GM23338 (cell line): ENCODE results near the gene EMCN. TPM values are rescaled to one million over a fixed set of nuclear protein-coding genes. Genes with fewer than 3 reads are reported as not detected.

ENCODE experiments used
- ATAC-seq: fragments of 200-7000 bp; cut with Tn5 transposase; 3 replicates; pipeline ENCODE4 v1.9.1; 2020
- DNase-seq: peaks from one replicate; pipeline ENCODE4 v3.0.0-alpha.2; 2015; ENCODE audit warnings: low spot score
- H2AFZ ChIP-seq: fragments of 200-600 bp; sonication (generic); 2 replicates; pipeline ENCODE4 v1.8.0; 2016; ENCODE audit warnings: antibody characterized with exemption, mild to moderate bottlenecking, moderate library complexity
- H3F3A ChIP-seq: fragments of 200-600 bp; sonication (generic); replicated peaks from 2 replicates; pipeline ENCODE4 v1.8.0; 2017; ENCODE audit warnings: antibody characterized with exemption, mixed run types, low read depth
- H3K27ac ChIP-seq: fragments of 200-600 bp; sonication (generic); 2 replicates; pipeline ENCODE4 v1.6.1; 2016; ENCODE audit warnings: low read depth
- H3K27me3 ChIP-seq: fragments of 200-600 bp; sonication (generic); 2 replicates; pipeline ENCODE4 v1.8.0; 2016; ENCODE audit warnings: mild to moderate bottlenecking, mixed run types, moderate library complexity; ENCODE audit not compliant: insufficient read depth
- H3K36me3 ChIP-seq: fragments of 200-600 bp; sonication (generic); 2 replicates; pipeline ENCODE4 v1.8.0; 2016; ENCODE audit warnings: mild to moderate bottlenecking; ENCODE audit not compliant: insufficient read depth
- H3K4me1 ChIP-seq: fragments of 200-600 bp; sonication (generic); 2 replicates; pipeline ENCODE4 v1.8.0; 2016; ENCODE audit warnings: mild to moderate bottlenecking, moderate library complexity; ENCODE audit not compliant: insufficient read depth
- H3K4me2 ChIP-seq: fragments of 200-600 bp; sonication (generic); 2 replicates; pipeline ENCODE4 v1.7.1; 2017; ENCODE audit warnings: mixed run types
- H3K4me3 ChIP-seq: fragments of 200-600 bp; sonication (generic); 2 replicates; pipeline ENCODE4 v1.6.1; 2016; ENCODE audit warnings: mixed run types
- H3K79me2 ChIP-seq: fragments of 200-600 bp; sonication (generic); replicated peaks from 2 replicates; pipeline ENCODE4 v1.8.0; 2017; ENCODE audit warnings: mild to moderate bottlenecking; ENCODE audit not compliant: insufficient read depth
- H3K9me2 ChIP-seq: fragments of 200-600 bp; sonication (generic); 2 replicates; pipeline ENCODE4 v1.8.0; 2017; ENCODE audit not compliant: insufficient read depth
- H4K20me1 ChIP-seq: fragments of 200-600 bp; sonication (generic); replicated peaks from 2 replicates; pipeline ENCODE4 v1.8.0; 2017; ENCODE audit warnings: mild to moderate bottlenecking; ENCODE audit not compliant: insufficient read depth
- H3K27ac Mint-ChIP-seq: 2 replicates; pipeline ENCODE4 v1.8.0; 2020; ENCODE audit warnings: inconsistent platforms, mild to moderate bottlenecking, moderate library complexity, mixed read lengths
- H3K27me3 Mint-ChIP-seq: 3 replicates; pipeline ENCODE4 v1.8.0; 2022; ENCODE audit warnings: low read depth, mild to moderate bottlenecking, moderate library complexity, mixed read lengths, inconsistent platforms; ENCODE audit not compliant: insufficient read depth, poor library complexity
- H3K36me3 Mint-ChIP-seq: 3 replicates; pipeline ENCODE4 v1.8.0; 2021; ENCODE audit warnings: low read depth, mild to moderate bottlenecking, inconsistent platforms, moderate library complexity, mixed read lengths
- H3K4me1 Mint-ChIP-seq: 3 replicates; pipeline ENCODE4 v1.8.0; 2020; ENCODE audit warnings: mild to moderate bottlenecking, inconsistent platforms, mixed read lengths
- H3K4me3 Mint-ChIP-seq: 3 replicates; pipeline ENCODE4 v1.8.0; 2021; ENCODE audit warnings: moderate library complexity, mild to moderate bottlenecking, inconsistent platforms, mixed read lengths
- H3K9me3 Mint-ChIP-seq: 3 replicates; pipeline ENCODE4 v1.8.0; 2020; ENCODE audit warnings: moderate library complexity, mild to moderate bottlenecking, inconsistent platforms, mixed read lengths
- CREB1 ChIP-seq: fragments of 250-450 bp; sonication (Bioruptor Pico); IDR thresholded peaks from 2 replicates; pipeline ENCODE4 v1.5.0; 2020; ENCODE audit warnings: low read depth, mild to moderate bottlenecking, moderate library complexity
- ETS1 ChIP-seq: IDR thresholded peaks from 2 replicates; pipeline ENCODE4 v1.6.1; 2016; ENCODE audit warnings: antibody characterized with exemption
- EZH2 ChIP-seq: fragments of 200-600 bp; sonication (generic); IDR thresholded peaks from one replicate; pipeline ENCODE4 v1.8.0; 2017; ENCODE audit warnings: antibody characterized with exemption, mild to moderate bottlenecking, low read depth; ENCODE audit not compliant: unreplicated experiment
- EZH2phosphoT487 ChIP-seq: fragments of 200-600 bp; sonication (generic); IDR thresholded peaks from one replicate; pipeline ENCODE4 v1.8.1; 2018; ENCODE audit warnings: antibody characterized with exemption; ENCODE audit not compliant: unreplicated experiment
- JUNB ChIP-seq: IDR thresholded peaks from one replicate; pipeline ENCODE4 v1.6.1; 2016; ENCODE audit warnings: antibody characterized with exemption; ENCODE audit not compliant: unreplicated experiment
- NANOG ChIP-seq: IDR thresholded peaks from 2 replicates; pipeline ENCODE4 v1.6.1; 2016; ENCODE audit warnings: antibody characterized with exemption, borderline replicate concordance
- POLR2AphosphoS5 ChIP-seq: IDR thresholded peaks from 2 replicates; pipeline ENCODE4 v1.6.1; 2016; ENCODE audit warnings: antibody characterized with exemption, low read depth
- STAT1 ChIP-seq: IDR thresholded peaks from one replicate; pipeline ENCODE4 v1.6.1; 2016; ENCODE audit warnings: antibody characterized with exemption; ENCODE audit not compliant: unreplicated experiment
- ZNF114 ChIP-seq: fragments of 250-450 bp; sonication (Bioruptor Pico); IDR thresholded peaks from 2 replicates; pipeline ENCODE4 v1.5.0; 2020; ENCODE audit warnings: mild to moderate bottlenecking, moderate library complexity
- ZNF331 ChIP-seq: fragments of 250-450 bp; sonication (Bioruptor Pico); IDR thresholded peaks from 2 replicates; pipeline ENCODE4 v1.5.0; 2020; ENCODE audit warnings: low read depth, mild to moderate bottlenecking, moderate library complexity
- ZNF462 ChIP-seq: fragments of 250-450 bp; sonication (Bioruptor Pico); IDR thresholded peaks from 2 replicates; pipeline ENCODE4 v1.5.0; 2020; ENCODE audit warnings: mild to moderate bottlenecking, moderate library complexity
- polyA plus RNA-seq: library from polyadenylated mRNA; unstranded; fragments of >200 nt; fragmentation: Nextera tagmentation; extraction: Ambion mirVana; gene quantifications from 2 replicates; pipeline ENCODE4 v1.2.1, GENCODE V29; 2016
- total RNA-seq: library from RNA; depleted of rRNA; stranded (reverse); fragments of >200 nt; shearing (Covaris generic); gene quantifications from 2 replicates; pipeline ENCODE4 v1.2.3, GENCODE V29; 2014
- TF ChIP-seq, protein P1 (sequence below), 2 experiments: fragments of 200-600 bp in 1 of 2; sonication (generic) in 1 of 2; conservative IDR thresholded peaks; 2 replicates each; pipeline versions ENCODE4 v1.5.1 to v1.6.1; 2016 to 2017; ENCODE audit warnings: antibody characterized with exemption in 2 of 2, low read depth in 2 of 2, mild to moderate bottlenecking in 2 of 2, moderate library complexity in 1 of 2

EMCN gene
- total and polyA plus RNA-seq, 2 experiments from 2014 or later, result not detected

DNA sequence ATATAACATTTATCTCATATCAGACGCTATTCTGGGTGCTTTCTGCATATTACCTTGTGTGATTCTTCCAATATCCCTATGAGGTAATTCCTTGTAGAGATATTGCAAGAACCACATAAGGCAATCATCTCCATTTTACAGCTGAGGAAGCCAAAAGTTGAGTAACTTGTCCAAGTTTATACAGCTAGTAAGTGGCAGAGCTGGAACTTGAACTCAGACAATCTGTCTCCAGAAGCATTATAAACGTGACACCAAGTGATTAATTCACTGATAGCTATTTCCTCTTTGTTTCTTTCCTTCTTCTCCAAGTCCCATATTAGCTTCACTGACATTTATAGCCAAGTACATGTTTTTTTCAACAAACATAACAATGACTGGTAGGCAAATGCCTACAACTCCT lies 7.3 kb downstream of the EMCN start (continued):
- TF ChIP-seq, protein P1, sequence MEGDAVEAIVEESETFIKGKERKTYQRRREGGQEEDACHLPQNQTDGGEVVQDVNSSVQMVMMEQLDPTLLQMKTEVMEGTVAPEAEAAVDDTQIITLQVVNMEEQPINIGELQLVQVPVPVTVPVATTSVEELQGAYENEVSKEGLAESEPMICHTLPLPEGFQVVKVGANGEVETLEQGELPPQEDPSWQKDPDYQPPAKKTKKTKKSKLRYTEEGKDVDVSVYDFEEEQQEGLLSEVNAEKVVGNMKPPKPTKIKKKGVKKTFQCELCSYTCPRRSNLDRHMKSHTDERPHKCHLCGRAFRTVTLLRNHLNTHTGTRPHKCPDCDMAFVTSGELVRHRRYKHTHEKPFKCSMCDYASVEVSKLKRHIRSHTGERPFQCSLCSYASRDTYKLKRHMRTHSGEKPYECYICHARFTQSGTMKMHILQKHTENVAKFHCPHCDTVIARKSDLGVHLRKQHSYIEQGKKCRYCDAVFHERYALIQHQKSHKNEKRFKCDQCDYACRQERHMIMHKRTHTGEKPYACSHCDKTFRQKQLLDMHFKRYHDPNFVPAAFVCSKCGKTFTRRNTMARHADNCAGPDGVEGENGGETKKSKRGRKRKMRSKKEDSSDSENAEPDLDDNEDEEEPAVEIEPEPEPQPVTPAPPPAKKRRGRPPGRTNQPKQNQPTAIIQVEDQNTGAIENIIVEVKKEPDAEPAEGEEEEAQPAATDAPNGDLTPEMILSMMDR (conservative IDR thresholded peaks at IDR 0.05; ENCODE audit: low read depth in 2 of 2), result no peak

DNA sequence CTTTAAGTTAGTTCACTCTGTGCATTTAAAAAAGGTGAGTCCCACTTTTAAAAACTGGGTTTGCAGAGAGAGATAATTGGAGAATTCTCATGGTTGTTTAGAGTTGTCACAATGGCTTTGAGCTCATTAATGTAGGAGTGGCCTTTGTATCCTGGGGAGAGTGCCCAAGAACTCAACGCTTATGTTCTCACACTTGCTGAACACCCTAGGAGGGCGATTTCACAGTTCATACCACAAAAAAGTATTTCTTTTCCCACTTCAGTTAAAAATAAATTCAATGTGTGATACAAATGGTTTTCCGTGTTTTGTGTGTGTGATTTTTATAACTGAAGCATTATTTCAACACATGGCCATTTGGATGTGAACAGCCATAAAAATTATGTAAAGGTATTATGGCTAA lies 8.4 kb downstream of the EMCN start:
- DNase-seq (no peak), ATAC-seq (no peak)
- Mint-ChIP-seq H3K27me3 (no peaks in the 10 kb centered on the region), H3K4me3 (no peak overlapping the region), H3K36me3 (0 out of 3 replicates have a peak, but pooled peaks cover 4% of the 10 kb centered on the region), H3K4me1 (peaks cover 5% of the 10 kb centered on the region), H3K27ac (no peak overlapping the region), H3K9me3 (peaks cover 9% of the 10 kb centered on the region)
- Histone ChIP-seq H2AFZ (no peak overlapping the region), H3K36me3 (no peaks in the 10 kb centered on the region), H3K4me1 (peaks cover 2% of the 10 kb centered on the region; the same call in 1 of the 2 replicates), H3K27me3 (no peaks in the 10 kb centered on the region), H3F3A (no peaks in the 10 kb centered on the region), H3K4me2 (no peak overlapping the region), H3K79me2 (no peaks in the 10 kb centered on the region), H3K9me2 (no peaks in the 10 kb centered on the region), H3K4me3 (no peak overlapping the region), H4K20me1 (no peaks in the 10 kb centered on the region), H3K27ac (no peak overlapping the region)
- TF ChIP-seq ZNF331 (CRISPR knock-in tag) (no peak), NANOG (no peak), EZH2 (no peak), POLR2AphosphoS5 (no peak), JUNB (no peak), ZNF462 (no peak), ZNF114 (no peak), ETS1 (no peak), EZH2phosphoT487 (no peak), STAT1 (no peak), CREB1 (no peak)
- TF ChIP-seq, protein P1 (conservative IDR thresholded peaks at IDR 0.05; ENCODE audit: low read depth in 2 of 2), result no peak
